Embryonic facial prominence (tissue), 1 donor: Measurements from ENCODE around the gene GEMIN7.
"Not testable (repeated sequence)": the region's sequence is repeated elsewhere in the genome, so short reads cannot be mapped to it uniquely, and the experiment has no call there.

Experiments used
- DNase-seq: peaks from one replicate; pipeline ENCODE4 v3.0.0-alpha.2; 2016; ENCODE audit errors: extremely low spot score

GEMIN7 gene

GRCh38 chr19:45104658-45105349 is 25.7 kb downstream of the GEMIN7 start:
- no peak for DNase-seq

- DNase-seq: not testable (repeated sequence)
Observed at GRCh38 chr19:45106363-45106762, 27.3 kb downstream of the GEMIN7 start.

DNA sequence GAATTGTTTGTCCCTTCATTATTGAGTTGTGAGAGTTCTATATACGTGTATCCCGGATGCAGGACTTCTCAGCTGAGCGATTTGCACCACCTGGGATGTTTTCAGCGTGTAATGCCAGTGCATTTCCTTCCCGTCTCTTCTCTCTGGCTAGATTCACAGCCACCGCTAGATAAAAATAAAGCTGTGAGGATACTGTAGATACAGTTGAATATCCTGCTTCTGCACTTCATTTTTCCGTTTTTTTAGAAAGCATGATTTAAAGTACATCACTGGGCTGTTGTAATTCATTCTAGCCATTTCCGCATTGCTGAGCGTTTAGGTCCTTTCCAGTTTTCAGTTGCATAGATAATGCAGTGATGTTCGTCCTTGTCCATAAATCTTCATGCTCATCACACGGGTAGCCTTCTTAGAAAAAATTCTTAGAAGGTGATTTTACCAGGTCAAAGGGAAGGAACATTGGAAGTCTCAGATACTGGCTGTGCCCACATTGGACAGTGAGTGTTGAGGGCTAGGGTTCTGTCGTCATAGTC is 28.6 kb downstream of the GEMIN7 start:
- no peak for DNase-seq

DNA sequence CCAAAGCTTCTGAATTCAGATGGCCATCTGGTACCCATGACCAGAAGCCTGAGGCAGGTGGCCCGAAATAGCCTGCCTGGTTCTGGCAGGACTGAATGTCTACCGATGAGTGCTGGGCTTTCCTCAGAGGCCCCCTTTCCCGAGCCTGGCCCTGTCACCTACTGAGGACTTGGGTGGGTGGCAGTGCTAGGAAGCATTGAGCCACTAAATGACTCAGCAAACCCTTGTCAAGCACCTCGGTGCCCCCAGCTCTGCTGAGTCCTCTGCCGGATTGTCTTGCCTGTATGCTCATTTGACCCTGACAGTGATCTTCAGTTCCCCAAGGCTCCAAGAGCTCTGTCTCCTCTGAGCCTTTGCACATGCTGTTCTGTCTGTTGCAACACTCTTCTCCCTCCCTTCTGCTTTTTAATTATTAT is 31.8 kb downstream of the GEMIN7 start:
- no peak for DNase-seq

GRCh38 chr19:45112111-45112827 is 33.2 kb downstream of the GEMIN7 start:
- DNase-seq: no peak

- no peak for DNase-seq
Observed at GRCh38 chr19:45113628-45114027, 34.6 kb downstream of the GEMIN7 start.

DNA sequence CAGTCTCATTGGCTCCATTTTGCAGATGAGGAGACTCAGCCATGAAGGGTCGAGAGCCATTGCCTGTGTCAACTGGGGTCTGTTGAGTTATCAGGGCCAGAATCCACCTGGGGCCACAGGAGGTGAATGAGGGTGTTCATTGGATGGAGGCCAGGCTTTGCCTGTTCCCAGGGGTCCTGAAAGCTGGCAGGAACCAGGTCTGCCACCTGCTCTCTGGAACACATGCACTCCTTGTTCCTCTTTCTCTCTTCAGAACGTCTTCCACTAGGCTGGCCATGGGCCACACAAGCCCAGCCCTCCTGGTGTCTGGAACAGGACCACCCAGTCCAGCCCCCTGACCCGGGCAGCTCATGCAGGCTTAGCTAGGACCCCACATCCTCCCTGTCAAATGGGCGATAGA is 35.1 kb downstream of the GEMIN7 start:
- DNase-seq: no peak

GRCh38 chr19:45115809-45116615 is 37.0 kb downstream of the GEMIN7 start:
- DNase-seq: no peak

- no peak for DNase-seq
Observed at GRCh38 chr19:45117167-45117594, 38.1 kb downstream of the GEMIN7 start.

DNA sequence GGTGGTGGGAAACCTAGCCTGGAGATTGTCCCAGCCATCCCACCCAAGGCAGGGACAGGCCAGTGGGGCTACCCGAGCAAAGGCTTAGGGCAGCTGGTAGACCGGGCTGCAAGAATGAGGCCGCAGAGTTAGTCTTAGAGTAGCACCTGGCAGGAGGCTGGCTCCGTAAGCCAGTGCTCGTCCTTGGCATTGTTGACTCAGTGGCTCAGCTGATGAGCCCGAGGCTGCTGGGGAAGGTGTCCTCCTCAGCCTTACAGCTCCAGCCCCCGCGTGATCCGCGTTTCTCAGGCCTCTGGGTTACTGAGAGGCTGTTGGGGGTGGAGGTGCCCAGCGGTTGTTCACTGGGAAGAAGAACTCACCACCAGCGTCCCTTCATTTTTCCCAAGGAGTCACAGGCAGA is 38.6 kb downstream of the GEMIN7 start:
- no peak for DNase-seq

DNA sequence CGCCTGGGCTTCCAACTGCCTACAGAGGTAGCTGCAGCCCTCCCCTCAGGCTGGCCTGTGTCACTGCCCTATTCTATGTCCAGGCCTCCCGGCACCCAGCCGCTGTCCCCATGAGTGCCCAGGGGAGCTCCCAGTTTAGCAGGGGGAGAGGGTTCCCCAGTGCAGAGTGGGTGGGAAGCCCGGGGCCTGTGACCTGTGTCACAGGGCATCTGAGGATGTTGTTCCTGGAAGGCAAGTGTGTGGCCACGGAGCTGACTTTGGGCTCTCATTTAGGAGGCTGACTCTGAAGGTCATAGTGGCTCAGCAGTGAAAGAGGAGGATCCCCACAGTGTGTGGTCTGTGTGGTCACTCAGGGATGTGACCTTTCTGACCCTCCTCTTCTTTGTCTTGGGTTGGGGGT is 39.0 kb downstream of the GEMIN7 start:
- DNase-seq: no peak

DNA sequence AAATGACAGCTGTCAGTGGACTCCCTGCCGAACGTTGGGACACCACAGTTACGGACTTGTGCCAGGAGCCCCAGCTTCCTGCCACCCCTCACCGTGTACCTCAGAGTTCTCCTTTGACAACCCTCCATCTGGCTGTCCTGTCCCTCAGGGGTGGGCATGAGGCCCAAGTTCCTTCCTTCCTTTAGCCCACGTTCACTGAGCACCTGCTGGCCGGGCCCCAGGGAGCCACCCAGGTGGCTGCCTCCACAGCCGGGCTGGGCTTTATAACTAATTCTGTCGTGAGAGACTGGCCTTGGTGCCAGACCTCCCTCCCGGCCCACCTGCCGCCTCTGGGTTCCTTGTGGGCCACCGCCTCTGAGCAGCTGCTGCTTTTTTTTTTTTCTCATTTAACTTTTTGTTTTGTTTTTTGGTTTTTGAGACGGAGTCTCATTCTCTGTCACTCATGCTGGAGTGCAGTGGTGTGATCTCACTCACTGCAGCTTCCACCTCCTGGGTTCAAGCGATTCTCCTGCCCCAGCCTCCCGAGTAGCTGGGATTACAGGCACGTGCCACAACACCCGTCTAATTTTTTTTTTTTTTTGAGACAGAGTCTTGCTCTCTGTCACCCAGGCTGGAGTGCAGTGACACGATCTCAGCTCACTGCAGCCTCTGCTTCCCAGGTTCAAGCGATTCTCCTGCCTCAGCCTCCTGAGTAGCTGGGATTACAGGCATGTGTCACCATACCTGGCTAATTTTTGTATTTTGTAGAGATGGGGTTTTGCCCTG is 39.7 kb downstream of the GEMIN7 start:
- not testable (repeated sequence) for DNase-seq

DNA sequence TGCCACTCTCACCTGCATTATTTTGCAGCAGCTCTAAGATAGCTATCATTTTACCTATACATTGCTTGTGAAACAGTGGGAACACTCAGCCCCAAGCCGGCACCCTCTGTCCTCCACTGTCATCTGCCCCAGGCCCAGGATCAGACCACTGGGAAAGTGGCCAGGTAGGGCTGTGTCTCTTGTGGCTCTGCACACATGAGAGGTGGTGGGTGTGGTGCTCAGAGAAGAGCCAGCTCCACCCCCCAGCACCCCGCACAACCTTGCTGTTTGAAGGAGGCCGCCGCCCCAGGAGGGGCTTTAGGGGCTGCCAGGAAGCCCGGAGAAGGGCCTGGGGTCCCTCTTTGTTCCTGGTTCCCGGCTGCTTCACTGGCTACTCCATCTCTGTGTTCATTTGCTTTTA is 40.5 kb downstream of the GEMIN7 start:
- no peak for DNase-seq

- DNase-seq: no peak
Observed at GRCh38 chr19:45121827-45122345, 42.8 kb downstream of the GEMIN7 start.

GRCh38 chr19:45122832-45123231 is 43.8 kb downstream of the GEMIN7 start:
- DNase-seq: no peak

- DNase-seq: peak; percentile 29
Observed at GRCh38 chr19:45123440-45123850, 44.4 kb downstream of the GEMIN7 start.

DNA sequence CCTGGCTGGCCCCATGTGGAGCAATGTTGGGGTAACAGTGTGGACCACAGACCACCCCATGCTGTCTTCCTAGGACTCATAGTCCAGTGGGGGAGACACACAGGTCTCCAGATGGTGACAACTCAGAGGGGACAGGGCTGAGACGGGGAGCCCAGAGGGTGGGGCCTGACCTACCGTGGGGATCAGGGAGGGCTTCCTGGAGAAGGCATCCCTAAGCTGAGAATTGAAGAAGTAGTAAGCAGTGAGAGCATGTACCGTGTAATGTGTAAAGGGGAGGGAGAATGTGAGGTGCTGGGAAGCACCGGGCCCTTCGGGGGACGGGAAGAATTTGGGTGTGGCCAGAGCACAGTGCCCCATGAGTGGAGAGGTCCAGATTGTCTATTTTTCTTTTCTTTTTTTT is 45.0 kb downstream of the GEMIN7 start:
- no peak for DNase-seq

DNA sequence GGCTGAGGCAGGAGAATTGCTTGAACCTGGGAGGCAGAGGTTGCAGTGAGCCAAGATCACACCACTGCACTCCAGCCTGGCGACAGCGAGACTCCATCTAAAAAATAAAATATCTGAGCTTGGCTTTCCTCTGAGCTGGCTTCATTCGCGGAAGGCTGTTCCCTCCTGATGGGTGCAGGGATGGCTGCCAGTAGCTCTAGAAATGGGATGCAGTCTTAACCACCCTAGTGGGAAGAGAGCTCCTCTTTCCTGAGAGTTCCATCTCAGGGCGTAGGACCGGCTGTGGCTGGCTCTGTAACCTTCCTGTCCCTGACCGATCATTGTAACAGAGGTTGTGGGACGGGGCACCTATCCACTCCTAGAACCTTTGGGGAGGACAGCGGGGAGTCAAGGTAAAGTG is 46.3 kb downstream of the GEMIN7 start:
- DNase-seq: no peak

GRCh38 chr19:45125975-45126493 is 47.0 kb downstream of the GEMIN7 start:
- no peak for DNase-seq

DNA sequence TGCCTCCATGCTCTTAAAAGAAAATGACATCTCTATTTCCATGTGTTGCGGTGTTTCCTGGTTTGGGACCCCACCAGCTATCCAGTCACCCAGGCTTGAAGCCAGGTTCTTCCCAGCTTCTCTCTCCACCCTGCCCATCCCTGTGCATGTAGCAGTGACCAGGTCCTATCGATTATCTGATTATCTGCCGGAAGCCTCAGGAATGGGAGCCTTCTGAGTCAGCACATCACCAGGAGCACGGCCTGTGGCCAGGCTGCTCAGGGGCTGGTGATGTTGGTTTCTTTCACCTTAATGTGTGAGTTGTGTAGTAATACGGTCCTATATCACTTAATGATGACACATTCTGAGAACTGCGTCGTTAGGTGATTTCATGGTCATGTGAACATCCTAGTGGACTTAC is 47.6 kb downstream of the GEMIN7 start:
- no peak for DNase-seq

DNA sequence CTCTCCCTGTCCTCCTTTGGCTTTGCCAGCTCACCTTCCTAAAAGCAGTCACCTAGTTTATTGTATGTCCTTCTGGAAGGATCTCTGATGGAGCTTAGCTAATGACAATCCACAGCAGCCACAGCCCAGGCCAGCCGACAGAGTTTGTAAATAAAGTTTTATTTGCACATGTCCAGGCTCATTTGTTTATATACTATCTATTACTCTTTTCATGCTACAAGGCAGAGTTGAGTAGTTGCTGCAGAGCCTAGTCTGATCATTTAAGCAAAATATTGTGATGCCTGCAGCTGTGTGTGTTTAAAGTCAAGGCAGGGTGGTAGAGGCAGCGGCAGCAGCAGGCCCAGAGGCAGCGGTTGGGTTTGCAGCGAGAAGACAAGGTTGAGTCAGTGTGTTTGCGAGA is 49.1 kb downstream of the GEMIN7 start:
- DNase-seq: no peak
